Activated CD4-positive, alpha-beta T cell treated with anti-CD3 and anti-CD28 coated beads, Interleukin-2, Interleukin-4, amounts not matched to agents 100 ng/mL and 50 ng/mL, durations not matched to agents 16 hours and 8 hours (primary cell): Measurements from ENCODE around the gene EPHA6.
"Not testable (repeated sequence)": the region's sequence is repeated elsewhere in the genome, so short reads cannot be mapped to it uniquely, and the experiment has no call there.

ENCODE experiments used
- DNase-seq: peaks from one replicate; pipeline ENCODE4 v3.0.0-alpha.2; 2020; ENCODE audit warnings: low spot score

The EPHA6 gene

GRCh38 chr3:96915445-96915844, 101.1 kb downstream of the EPHA6 start:
- no peak for DNase-seq

DNA sequence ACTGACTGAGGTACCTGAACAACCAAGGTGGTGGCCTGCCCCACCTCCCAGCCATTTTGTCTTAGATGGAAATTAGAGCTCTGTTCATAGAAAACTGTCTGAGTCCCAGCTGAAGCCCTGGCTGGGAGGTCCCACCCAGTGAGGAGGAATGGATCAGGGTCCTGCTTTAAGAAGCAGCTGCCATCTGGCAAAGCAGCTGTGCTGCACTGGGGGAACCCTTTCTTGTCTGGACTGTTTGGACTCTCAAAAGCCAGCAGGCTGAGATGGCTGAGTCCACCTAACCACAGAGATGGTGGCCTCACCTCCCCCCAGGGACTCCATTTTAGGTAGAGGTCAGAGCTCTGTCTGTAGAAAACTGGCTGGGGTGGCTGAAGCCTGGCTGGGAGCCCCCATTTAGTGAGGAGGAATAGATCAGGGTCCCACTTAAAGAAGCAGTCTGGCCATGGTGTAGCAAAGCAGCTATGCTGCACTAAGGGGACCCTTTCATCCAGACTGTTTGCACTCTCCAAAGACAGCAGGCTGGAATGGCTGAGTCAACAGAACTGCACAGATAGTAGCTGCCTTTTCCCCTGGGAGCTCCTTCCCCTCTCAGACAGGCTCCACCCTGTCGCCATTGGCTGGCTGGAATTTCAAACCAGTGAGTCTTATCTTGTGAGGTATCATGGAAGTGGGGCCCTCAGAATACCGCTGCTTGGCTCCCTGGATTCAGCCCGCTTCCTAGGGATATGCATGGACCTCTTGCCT, 116.9 kb downstream of the EPHA6 start:
- no peak for DNase-seq

GRCh38 chr3:96942131-96942530, 127.7 kb downstream of the EPHA6 start:
- not testable (repeated sequence) for DNase-seq

GRCh38 chr3:96958856-96959255, 144.5 kb downstream of the EPHA6 start:
- DNase-seq: no peak

GRCh38 chr3:96959474-96959873, 145.1 kb downstream of the EPHA6 start:
- no peak for DNase-seq

DNA sequence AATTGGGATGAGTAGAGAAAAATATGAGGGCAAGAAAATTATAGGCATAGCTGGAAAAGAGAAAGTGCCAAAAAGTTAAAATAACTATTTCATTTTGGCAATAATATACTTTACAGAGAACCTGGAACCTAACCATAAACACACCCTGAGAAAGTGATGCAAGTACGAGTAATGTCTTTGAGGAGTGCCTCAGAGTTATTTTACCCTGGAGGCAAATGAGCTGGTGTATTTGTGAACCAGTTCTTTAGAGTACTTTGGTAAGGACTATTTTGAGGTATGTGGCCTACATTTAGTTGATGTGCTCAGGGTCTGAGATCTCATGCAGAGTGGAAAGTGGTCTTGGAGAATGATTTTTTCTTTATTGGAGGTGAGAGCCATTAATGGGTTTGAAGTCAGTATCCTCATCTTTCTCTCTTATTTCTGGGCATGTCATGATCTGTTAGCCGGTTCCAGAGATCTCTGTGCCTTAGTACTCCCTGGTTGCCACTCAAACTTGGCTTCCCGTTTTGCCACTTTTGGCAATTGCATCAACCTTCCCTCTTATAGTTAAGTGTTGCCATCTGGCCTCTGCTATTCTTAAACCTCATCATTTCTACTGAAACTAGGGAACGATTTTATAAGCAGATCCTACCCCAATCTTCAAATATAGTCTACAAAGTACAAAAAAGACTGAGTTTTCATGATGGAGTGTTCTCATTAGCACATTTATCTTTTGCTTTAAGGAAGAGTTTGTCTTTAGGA, 145.7 kb downstream of the EPHA6 start:
- DNase-seq: no peak

DNA sequence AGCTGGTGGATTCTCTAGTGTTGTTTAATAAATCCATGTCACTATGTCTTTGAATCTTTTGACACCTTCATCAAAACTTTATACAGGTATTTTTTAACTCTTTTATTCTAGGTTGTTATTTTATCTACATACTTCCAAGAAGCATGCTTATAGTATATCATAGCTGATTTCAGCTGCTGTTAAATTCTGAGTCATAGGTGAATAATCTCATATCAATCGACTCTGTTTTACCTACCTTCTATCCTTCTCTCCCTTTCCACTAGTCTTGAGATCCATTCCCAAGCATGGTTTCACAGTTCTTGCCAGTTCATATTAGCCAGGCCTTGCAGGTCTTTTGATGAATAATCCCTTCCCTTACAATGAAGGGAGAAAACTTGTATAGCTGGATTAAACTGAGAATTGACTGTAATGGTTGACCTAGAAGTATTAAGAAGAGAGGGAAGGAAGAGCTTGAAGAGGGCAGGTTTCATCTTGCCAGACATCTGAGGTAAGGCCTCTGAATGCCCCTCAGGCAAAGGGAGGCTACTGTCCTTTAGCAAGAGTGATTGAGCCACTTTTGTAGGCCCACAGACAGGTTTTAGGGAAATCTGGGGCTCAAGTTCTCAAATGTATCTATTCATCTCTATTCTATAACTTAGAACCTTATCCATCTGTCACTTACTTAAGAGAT, 146.4 kb downstream of the EPHA6 start:
- DNase-seq: no peak

DNA sequence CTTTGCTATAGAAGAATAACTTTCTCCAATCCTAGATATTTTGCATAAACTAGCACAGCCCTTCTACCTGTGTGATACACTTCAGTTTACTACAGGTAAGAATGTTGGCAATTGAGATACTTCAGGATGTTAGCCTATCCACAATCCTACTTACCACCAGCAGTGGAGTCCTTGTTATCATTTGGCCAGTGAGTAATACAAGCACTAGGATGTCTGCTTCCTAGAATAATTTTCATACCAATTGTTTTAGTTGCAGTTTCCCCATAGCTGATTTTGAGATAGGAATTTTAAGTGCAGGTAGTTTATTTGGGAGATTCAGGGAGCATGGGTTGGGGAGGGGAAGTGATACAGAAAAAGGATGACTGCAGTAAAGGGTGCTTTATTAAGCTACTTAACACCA, 147.2 kb downstream of the EPHA6 start:
- DNase-seq: no peak

DNA sequence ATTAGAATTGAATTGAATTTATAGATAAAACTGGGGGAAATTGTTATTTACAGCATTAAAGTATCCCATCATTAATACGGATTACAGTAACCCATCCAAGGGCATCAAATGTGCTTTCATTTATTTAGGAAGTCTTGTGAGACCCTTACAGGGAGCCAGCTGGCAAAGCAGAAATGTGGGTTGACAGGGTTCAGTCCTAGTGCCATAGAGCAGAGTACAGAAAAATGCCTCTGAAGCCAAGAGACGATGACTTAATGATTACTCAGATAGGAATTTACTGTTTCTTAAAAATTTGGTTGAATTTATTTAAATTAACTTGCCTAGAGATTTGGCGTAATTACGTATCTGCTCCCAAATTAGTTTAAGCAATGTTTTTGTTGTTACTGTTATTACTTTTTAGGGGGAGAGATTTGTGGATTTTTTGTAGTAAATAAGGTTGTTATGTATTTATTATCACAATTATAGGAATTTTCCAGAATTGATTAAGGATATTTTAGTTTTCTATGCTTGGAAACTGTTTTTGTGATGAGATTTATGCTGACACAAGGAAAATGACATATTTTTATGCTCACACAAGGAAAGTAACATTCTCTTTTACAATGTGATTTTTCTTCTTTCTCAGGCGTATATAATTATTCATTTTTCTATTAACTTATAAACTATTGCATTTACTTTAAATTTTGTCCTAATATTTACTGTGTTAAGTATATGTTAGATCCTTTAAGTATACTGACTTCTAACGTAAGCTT, 152.0 kb downstream of the EPHA6 start:
- DNase-seq: no peak

- DNase-seq: no peak
These were observed 155.8 kb downstream of the EPHA6 start for GRCh38 chr3:96970211-96970610.

DNA sequence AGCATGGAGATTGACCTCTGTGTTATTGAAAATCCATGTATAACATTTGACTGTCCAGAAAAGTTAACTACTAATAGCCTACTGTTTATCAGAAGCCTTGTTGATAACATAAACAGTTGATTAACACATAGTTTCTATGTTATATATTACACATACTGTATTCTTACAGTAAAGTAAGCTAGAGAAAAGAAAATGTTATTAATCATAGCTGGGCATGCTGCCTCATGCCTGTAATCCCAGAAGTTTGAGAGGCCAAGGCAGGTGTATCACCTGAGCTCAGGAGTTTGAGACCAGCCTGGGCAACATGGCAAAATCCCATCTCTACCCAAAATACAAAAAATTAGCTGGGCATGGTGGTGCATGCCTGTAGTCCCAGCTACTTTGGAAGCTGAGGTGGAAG, 163.3 kb downstream of the EPHA6 start:
- no peak for DNase-seq

- not testable (repeated sequence) for DNase-seq
These were observed 169.3 kb downstream of the EPHA6 start for GRCh38 chr3:96983716-96984115.

DNA sequence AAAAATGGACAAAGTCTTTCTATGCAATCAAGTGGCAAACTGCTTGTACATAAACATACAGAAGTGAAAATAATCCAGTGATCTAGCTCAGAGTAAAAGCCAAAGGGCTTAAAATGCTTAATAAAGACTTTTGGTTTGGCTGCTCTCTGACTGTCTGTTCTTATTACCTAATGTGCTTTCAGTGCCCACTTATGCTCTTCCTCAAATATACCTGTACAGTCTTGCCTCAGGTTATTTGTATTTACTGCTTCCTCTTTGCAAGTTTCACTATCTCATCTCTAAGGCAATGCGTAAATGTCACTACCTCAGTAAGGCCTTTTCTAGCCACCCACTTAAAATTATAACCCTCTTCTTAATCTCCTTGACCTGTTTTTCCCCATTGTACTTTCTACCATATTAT, 171.8 kb downstream of the EPHA6 start:
- no peak for DNase-seq

GRCh38 chr3:96991231-96991630, 176.8 kb downstream of the EPHA6 start:
- DNase-seq: no peak

DNA sequence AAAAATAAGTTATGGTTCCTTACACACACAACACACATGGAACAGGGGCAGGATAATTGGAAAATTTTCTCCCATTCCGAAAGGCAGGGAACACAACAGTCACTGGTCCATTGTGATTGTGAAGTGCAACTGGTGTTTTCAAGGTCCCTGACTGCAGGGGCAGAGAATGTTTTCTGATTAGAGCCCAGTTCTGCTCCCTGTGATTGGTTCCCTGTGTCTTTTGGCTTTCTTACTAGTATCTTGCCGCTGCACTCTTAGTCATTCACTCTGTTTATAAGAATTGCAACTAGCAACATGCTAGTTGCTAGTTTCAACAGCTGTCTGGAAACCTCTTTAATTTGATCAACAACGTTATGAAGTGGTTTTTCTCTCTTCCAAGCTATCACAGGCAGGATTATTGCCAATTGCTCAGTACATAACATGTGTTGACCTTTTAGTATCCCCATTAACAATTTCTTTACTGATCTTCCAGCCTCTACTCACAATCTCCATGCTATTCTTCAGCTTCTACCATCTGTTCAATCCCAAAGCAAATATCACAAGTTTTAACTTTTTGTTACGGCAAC, 177.5 kb downstream of the EPHA6 start:
- DNase-seq: no peak

GRCh38 chr3:96994988-96995387, 180.6 kb downstream of the EPHA6 start:
- no peak for DNase-seq

DNA sequence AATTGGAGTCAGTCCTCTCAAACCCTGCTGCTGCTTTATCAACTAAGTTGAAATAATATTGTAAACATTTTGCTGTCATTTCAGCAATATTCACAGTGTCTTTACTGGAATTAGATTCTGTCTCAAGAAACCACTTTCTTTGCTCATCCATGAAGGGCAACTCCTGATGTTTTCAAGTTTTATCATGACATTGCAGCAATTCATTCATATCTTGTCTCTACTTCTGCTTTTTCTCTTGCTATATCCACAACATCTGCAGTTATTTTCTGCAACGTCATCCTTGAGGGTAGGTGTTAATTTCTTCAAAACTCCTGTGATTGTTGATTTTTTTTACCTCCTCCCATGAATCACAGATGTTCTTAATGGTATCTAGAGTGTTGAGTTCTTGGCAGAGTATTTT, 181.6 kb downstream of the EPHA6 start:
- DNase-seq: no peak

DNA sequence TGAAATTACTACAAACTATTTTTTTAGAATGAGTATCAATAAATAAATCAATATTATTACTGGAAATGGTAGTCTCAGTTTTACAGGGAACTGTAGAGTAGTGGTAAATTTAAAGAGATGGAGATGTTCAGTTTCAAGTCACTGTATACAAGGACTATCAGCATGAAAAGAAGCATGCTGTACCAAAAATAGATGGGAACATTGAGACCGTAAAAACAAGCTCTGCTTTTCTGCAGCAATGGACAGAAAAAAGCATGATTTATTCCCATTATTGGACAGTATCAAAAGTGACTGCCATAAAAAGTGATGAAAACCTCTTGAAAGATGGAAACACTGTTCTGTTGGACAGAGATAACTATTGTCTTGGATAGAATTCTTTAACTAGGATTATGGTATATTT, 187.2 kb downstream of the EPHA6 start:
- DNase-seq: no peak

- DNase-seq: no peak
These were observed 195.1 kb downstream of the EPHA6 start for GRCh38 chr3:97009427-97010019.

DNA sequence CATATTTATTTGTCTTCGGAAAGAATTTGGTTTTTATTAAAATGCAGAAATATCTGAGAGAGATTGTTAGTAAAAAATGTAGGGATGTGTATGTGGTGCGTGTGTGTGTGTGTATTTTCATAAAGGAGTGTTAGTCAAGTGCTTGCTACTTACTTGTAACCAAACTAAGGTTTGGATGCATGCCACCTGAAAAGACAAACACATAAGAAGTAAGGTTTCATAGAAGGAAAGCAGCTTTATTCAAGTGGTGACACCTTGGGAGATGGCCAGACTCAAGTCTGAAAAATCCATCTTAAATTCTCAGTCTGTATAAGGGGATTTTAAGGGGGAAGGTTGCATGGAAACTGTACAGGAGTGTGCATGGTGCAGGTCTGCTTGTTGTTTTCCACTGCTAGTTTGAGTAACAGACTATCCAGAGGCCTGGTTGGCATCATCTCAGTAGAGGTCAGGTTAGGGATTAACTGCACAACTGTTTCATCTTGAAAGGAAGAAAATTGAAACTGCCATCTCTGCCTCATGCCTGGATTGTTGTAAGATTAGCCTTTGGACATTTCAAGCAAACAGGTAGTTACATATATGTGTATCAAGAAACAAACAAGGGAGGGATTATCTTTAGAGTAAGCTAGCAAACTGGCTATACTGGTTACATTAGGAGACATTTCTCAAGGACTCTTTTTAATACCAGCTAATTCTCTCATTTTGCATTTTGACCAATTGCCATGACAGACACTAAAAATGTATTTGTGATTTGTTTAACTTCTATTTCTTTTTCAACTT, 196.7 kb downstream of the EPHA6 start:
- DNase-seq: no peak

DNA sequence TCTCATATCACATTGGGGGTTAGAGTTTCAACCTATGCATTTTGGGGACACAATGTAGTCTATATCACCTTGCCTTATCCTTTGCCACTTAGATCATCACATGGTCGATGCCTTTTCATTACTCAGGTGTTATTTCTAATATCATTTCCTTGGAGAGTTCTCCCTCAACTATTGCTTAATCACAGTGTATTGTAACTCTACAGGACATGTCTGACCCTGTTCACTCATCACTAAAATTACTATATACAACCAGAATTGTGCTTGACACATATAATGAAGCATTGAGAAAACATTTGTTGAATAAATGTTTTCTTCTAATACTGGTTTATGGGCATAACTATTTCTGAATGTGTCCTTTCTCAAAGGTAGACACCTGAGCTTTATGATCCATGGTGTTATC, 207.4 kb downstream of the EPHA6 start:
- DNase-seq: no peak
